Kidney (tissue), 14 donors: ENCODE measurements around the gene ELOVL2. TPM values are rescaled to one million over a fixed set of nuclear protein-coding genes. Genes with fewer than 3 reads are reported as not detected.
A peak's percentile ranks its signal among the peaks of the same experiment; 100 is the strongest.

Source experiments
- DNase-seq, 5 donors: peaks; one replicate each; pipeline ENCODE4 v3.0.0-alpha.2; 2013 to 2020
- FAIRE-seq: peaks from 2 replicates; lab custom pipeline; 2012; peaks lifted over from hg19 to GRCh38; lab: Jason Lieb, UNC
- H3K27ac ChIP-seq, 2 donors: one replicate each; pipeline ENCODE4 v1.7.0; 2013; ENCODE audit warnings: low read depth in 2 of 2, low read length in 2 of 2, inconsistent platforms in 1 of 2
- H3K27me3 ChIP-seq: one replicate; pipeline ENCODE4 v1.7.1; 2013; ENCODE audit warnings: low read length, inconsistent platforms; ENCODE audit not compliant: control insufficient read depth, insufficient read depth
- H3K36me3 ChIP-seq, 3 donors: one replicate each; pipeline versions ENCODE4 v1.7.0 to v1.7.1; 2013; ENCODE audit warnings: low read length in 3 of 3, control low read depth in 1 of 3, inconsistent platforms in 1 of 3; ENCODE audit not compliant: insufficient read depth in 3 of 3, control insufficient read depth in 2 of 3
- H3K4me1 ChIP-seq, 3 donors: one replicate each; pipeline versions ENCODE4 v1.7.0 to v1.7.1; 2013; ENCODE audit warnings: low read length in 3 of 3, inconsistent platforms in 1 of 3, low read depth in 1 of 3; ENCODE audit not compliant: control insufficient read depth in 2 of 3, insufficient read depth in 2 of 3
- H3K4me3 ChIP-seq, 3 donors: one replicate each; pipeline versions ENCODE4 v1.7.0 to v1.8.1; 2013; ENCODE audit warnings: low read length in 3 of 3, control low read depth in 1 of 3, inconsistent platforms in 1 of 3
- H3K9ac ChIP-seq, 3 donors: one replicate each; pipeline versions ENCODE4 v1.7.0 to v1.7.1; 2013; ENCODE audit warnings: low read length in 3 of 3, control low read depth in 1 of 3, inconsistent platforms in 1 of 3
- H3K9me3 ChIP-seq, 3 donors: one replicate each; pipeline versions ENCODE4 v1.7.0 to v1.7.1; 2013; ENCODE audit warnings: low read length in 3 of 3, control low read depth in 1 of 3, inconsistent platforms in 1 of 3; ENCODE audit not compliant: control insufficient read depth in 2 of 3, insufficient read depth in 1 of 3
- CTCF ChIP-seq: IDR thresholded peaks from 3 replicates; pipeline ENCODE4 v1.5.1; 2012; ENCODE audit warnings: mild to moderate bottlenecking, moderate library complexity, borderline replicate concordance; ENCODE audit not compliant: insufficient read depth; ENCODE audit errors: extremely low read depth
- intact Hi-C: fragments of 100-400 bp; cut with DNase I; formaldehyde crosslinking; loops from one replicate; pipeline ENCODE4 v1.11.1; 2022
- polyA plus RNA-seq: library from polyadenylated mRNA; stranded (reverse); fragments of 350-450 nt; fragmentation: Illumina TruSeq; extraction: RNeasy Lipid Tissue Mini Kit (QIAGEN cat#74804); gene quantifications from one replicate; pipeline ENCODE4 v1.2.3, GENCODE V29; 2014; ENCODE audit warnings: low read depth, low replicate concordance; ENCODE audit not compliant: insufficient read depth
- total RNA-seq: library from RNA; stranded (reverse); fragmentation: NEBNext Ultra II Directional; extraction: Animal tissue kit (Norgen Biotek cat#: 25700); gene quantifications from one replicate; pipeline ENCODE4 v1.2.1, GENCODE V29; 2021
- donor health status: control.
- donor health status: control.
- donor health status: control.
- donor health status: control.
- donor health status: control.
- donor health status: DM: yes; HTN: yes; CAD: no.
- donor health status: Normal renal cell carcinoma (clear cell type).

Gene ELOVL2
- total and polyA plus RNA-seq, 2 donors from 2014 or later, result 0.79 TPM; not detected in 1

GRCh38 chr6:11072101-11072500, 28.0 kb upstream of the ELOVL2 start:
- H3K4me1 ChIP-seq, result no peaks in the 10 kb centered on the region
- no peaks in the 10 kb centered on the region for H3K36me3 ChIP-seq
- no peak overlapping the region for H3K27ac ChIP-seq
- H3K9ac ChIP-seq, result no peak overlapping the region
- FAIRE-seq, result no peak
- intact Hi-C loops, result no loop called here
- no peaks in the 10 kb centered on the region for H3K27me3 ChIP-seq
- DNase-seq, result no peak
- no peak for TF ChIP-seq CTCF
- no peak overlapping the region for H3K4me3 ChIP-seq
- no peaks in the 10 kb centered on the region for H3K9me3 ChIP-seq

- no peaks in the 10 kb centered on the region for H3K9me3 ChIP-seq
- DNase-seq, result no peak
- H3K27me3 ChIP-seq, result no peaks in the 10 kb centered on the region
- H3K4me3 ChIP-seq, result no peak overlapping the region
- no peak overlapping the region for H3K9ac ChIP-seq
- no peak for TF ChIP-seq CTCF
- H3K4me1 ChIP-seq, result no peaks in the 10 kb centered on the region
- FAIRE-seq, result no peak
- intact Hi-C loops, result loop anchor here (10.0 kb wide), 1 partner anchor 115 kb away; no protein-coding TSS in a partner anchor
- H3K27ac ChIP-seq, result no peak overlapping the region
- H3K36me3 ChIP-seq, result no peaks in the 10 kb centered on the region
These were observed 25.7 kb upstream of the ELOVL2 start for GRCh38 chr6:11069760-11070159.

GRCh38 chr6:11067348-11067747, 23.2 kb upstream of the ELOVL2 start:
- Histone ChIP-seq H3K36me3 (no peaks in the 10 kb centered on the region), H3K4me3 (no peak overlapping the region), H3K4me1 (no peaks in the 10 kb centered on the region), H3K9me3 (no peaks in the 10 kb centered on the region), H3K9ac (no peak overlapping the region), H3K27ac (no peak overlapping the region), H3K27me3 (no peaks in the 10 kb centered on the region)
- intact Hi-C loops, result loop anchor here (10.0 kb wide), 1 partner anchor 113 kb away; no protein-coding TSS in a partner anchor
- no peak for TF ChIP-seq CTCF
- peak in 1 of 5 donors; percentile 7 for DNase-seq
- FAIRE-seq, result no peak
